Measurements from ENCODE around the gene CACYBP. TPM values are rescaled to one million over a fixed set of nuclear protein-coding genes. Genes with fewer than 3 reads are reported as not detected.

The CACYBP gene
- 75.6 TPM for total RNA-seq
- long read RNA-seq, transcript CACYBP-201 (6 exons, 2,766 nt) = major isoform, 83 of 84 reads
- long read RNA-seq, partial matches to known transcripts = 0 of 84 reads
- long read RNA-seq, other reads (novel, unspliced or antisense) = 1 of 84 reads

- TF ChIP-seq CTCF (IDR thresholded peaks at IDR 0.05; ENCODE audit: borderline replicate concordance) = no peak
- no peak for DNase-seq
- intact Hi-C loops (cut with micrococcal nuclease) = no loop called here
Measured at GRCh38 chr1:174999936-175000696, at the start of gene CACYBP. Gene CACYBP, plus strand, starts transcription at chr1:174999947. Its CDS starts 234 bp downstream, at chr1:175000181.

GRCh38 chr1:174953285-174954072 lies 46.3 kb upstream of the CACYBP start:
- Histone ChIP-seq H3K27me3 (ENCODE audit: low read depth) (no peaks in the 10 kb centered on the region), H3K9me3 (replicated peaks) (no peaks in the 10 kb centered on the region), H3K27ac (replicated peaks) (peak overlapping the region; percentile 22), H3K4me1 (peaks cover 36% of the 10 kb centered on the region), H3K36me3 (no peaks in the 10 kb centered on the region), H3K4me3 (no peak overlapping the region)
- DNase-seq = no peak
- no peak for TF ChIP-seq CTCF (IDR thresholded peaks at IDR 0.05; ENCODE audit: borderline replicate concordance)
- intact Hi-C loops (cut with micrococcal nuclease) = no loop called here

More at GRCh38 chr1:174999936-175000696, at the start of gene CACYBP:
- Histone ChIP-seq H3K9me3 (replicated peaks) (no peaks in the 10 kb centered on the region), H3K36me3 (peaks cover 6% of the 10 kb centered on the region), H3K27ac (replicated peaks) (peak within 1 kb of the TSS; percentile 99), H3K27me3 (ENCODE audit: low read depth) (no peaks in the 10 kb centered on the region), H3K4me1 (peaks cover 52% of the 10 kb centered on the region), H3K4me3 (peak within 1 kb of the TSS; percentile 94)

- Histone ChIP-seq H3K9me3 (replicated peaks) (no peaks in the 10 kb centered on the region), H3K27ac (replicated peaks) (peak overlapping the region; percentile 22), H3K4me1 (peaks cover 36% of the 10 kb centered on the region), H3K36me3 (no peaks in the 10 kb centered on the region), H3K4me3 (no peak overlapping the region), H3K27me3 (ENCODE audit: low read depth) (no peaks in the 10 kb centered on the region)
- TF ChIP-seq CTCF (IDR thresholded peaks at IDR 0.05; ENCODE audit: borderline replicate concordance) = no peak
- intact Hi-C loops (cut with micrococcal nuclease) = no loop called here
- DNase-seq = no peak
Measured at GRCh38 chr1:174954073-174954460, 45.7 kb upstream of the CACYBP start.

- no peaks in the 10 kb centered on the region for H3K9me3 ChIP-seq (replicated peaks)
- H3K4me3 ChIP-seq = no peak overlapping the region
- no peaks in the 10 kb centered on the region for H3K27me3 ChIP-seq (ENCODE audit: low read depth)
- TF ChIP-seq CTCF (IDR thresholded peaks at IDR 0.05; ENCODE audit: borderline replicate concordance) = no peak
- H3K4me1 ChIP-seq = peaks cover 36% of the 10 kb centered on the region
- DNase-seq = no peak
- peak overlapping the region; percentile 22 for H3K27ac ChIP-seq (replicated peaks)
- intact Hi-C loops (cut with micrococcal nuclease) = no loop called here
- H3K36me3 ChIP-seq = no peaks in the 10 kb centered on the region
Measured at GRCh38 chr1:174954671-174955669, 44.8 kb upstream of the CACYBP start.

- Histone ChIP-seq H3K4me1 (peaks cover 36% of the 10 kb centered on the region), H3K27me3 (ENCODE audit: low read depth) (no peaks in the 10 kb centered on the region), H3K36me3 (no peaks in the 10 kb centered on the region), H3K4me3 (no peak overlapping the region), H3K27ac (replicated peaks) (no peak overlapping the region), H3K9me3 (replicated peaks) (no peaks in the 10 kb centered on the region)
- intact Hi-C loops (cut with micrococcal nuclease) = no loop called here
- DNase-seq = no peak
- no peak for TF ChIP-seq CTCF (IDR thresholded peaks at IDR 0.05; ENCODE audit: borderline replicate concordance)
Measured at GRCh38 chr1:174956086-174956485, 43.7 kb upstream of the CACYBP start.
